Body of pancreas (tissue), 4 donors: Measurements from ENCODE around the gene MAPK8.

Experiments used
- CTCF ChIP-seq, 7 experiments: fragments of 450-650 bp in 4 of 7; fragments of 200-600 bp in 3 of 7; sonication (generic) in 3 of 7; IDR thresholded peaks; one replicate each; pipeline ENCODE4 v1.5.1; 2016 to 2019; ENCODE audit warnings: antibody characterized with exemption in 7 of 7
- POLR2A ChIP-seq, 3 donors: fragments of 450-650 bp; IDR thresholded peaks; one replicate each; pipeline ENCODE4 v1.6.1; 2016; ENCODE audit warnings: antibody characterized with exemption in 3 of 3, mild to moderate bottlenecking in 2 of 3

GRCh38 chr10:48316236-48316635, 9.8 kb downstream of the MAPK8 start:
- TF ChIP-seq CTCF (IDR thresholded peaks at IDR 0.05) (no peak), POLR2A (IDR thresholded peaks at IDR 0.05) (no peak)
